GM19397 (cell line): ENCODE results near the gene PLEKHO2.

ENCODE experiments used
- ATAC-seq: cut with Tn5 transposase; IDR thresholded peaks from one replicate; pipeline ENCODE4 v1.9.1; 2021; ENCODE audit warnings: mild to moderate bottlenecking, moderate library complexity; ENCODE audit not compliant: unreplicated experiment

Gene PLEKHO2

DNA sequence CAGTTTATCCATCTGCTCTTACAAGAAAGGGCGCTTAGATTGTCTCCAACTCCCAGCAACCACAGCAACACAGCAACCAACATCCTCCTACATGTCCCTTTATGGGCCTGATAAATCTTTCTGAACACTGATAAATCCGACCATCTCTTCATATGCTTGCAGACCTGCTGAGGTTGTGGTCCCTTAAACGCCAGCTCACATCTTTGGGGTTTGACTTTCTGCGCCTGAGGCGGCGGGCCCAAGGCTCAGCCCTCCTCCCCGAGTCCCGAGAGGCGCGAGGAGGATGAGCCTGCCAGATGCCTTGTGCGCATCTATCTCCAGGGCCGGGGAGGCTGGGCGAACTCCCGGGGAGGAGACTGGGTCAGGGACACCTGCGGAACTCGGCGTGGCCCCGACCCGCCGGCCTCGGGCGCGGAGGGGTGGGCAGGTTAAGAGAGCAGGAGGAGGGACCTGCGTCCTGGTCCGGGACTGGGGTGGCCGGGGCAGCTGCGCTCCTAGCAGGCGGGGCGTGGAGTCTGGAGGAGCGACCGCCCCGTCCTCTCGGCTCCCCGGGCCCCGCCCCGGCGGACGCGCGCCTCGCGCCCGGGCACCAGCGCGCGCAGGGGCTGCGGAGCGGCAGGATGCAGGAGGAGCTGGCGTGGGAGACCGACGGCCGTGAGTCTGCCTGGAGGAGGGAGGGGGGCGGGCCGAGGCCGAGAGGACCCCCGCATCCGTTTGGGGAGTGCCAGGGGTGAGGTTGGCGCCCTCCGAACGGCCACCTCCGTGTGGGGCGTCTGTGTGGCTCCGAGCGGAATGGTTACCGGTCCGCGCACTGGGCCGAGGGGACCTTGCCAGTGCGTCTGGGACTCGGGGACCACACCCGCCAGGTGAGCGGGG, 69.8 kb downstream of the PLEKHO2 start, which contains the start of gene ANKDD1A:
Gene ANKDD1A, plus strand, starts transcription at position 592 of the 876 bp plus-strand sequence. Its CDS starts 29 bp downstream, at position 621.
- peak; percentile 65 for ATAC-seq

DNA sequence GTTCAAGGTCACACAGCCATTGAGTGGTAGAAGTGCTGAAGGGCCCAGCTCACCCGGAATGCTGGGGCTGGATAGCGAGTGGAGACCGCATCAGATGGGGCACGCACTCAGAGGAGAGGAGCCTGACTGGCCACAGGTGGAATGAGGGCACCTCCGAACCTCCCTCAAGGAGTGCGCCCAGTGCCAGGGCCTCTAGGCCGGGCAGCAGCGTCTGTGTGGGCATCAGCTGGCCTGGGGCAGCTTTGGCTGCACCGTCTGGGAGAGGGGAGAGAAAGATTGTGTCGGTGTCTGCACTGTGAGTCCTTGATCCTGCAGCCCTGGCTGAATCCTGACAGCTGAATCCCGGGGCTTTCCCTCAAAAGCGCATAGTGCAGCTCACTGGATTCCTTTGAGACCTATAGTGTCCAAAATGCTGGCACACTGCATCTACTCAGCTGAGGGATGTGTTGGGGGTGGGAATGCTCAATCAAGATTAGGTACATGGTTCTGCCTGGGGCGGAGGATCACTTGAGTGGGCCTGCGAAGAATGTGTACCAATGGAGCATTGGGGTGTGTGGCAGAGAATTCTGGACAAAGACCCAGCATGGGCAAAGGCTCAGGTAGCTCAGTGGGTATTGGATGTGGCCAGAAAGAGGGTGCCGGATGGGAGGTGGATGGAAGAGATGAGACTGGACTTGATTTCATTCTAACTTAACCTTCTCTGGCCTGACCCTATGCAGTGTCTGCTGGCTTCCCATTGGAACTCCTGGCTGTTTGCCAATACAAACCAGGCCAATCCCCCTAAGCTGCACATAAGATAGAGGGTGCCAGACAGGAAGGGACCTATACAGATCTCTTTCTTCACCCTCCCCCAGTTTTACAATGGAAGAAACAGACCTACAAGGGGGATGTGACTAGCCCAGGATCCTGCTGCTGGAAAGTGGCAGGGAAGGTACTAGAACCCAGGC, 70.9 kb downstream of the PLEKHO2 start:
- ATAC-seq = no peak

DNA sequence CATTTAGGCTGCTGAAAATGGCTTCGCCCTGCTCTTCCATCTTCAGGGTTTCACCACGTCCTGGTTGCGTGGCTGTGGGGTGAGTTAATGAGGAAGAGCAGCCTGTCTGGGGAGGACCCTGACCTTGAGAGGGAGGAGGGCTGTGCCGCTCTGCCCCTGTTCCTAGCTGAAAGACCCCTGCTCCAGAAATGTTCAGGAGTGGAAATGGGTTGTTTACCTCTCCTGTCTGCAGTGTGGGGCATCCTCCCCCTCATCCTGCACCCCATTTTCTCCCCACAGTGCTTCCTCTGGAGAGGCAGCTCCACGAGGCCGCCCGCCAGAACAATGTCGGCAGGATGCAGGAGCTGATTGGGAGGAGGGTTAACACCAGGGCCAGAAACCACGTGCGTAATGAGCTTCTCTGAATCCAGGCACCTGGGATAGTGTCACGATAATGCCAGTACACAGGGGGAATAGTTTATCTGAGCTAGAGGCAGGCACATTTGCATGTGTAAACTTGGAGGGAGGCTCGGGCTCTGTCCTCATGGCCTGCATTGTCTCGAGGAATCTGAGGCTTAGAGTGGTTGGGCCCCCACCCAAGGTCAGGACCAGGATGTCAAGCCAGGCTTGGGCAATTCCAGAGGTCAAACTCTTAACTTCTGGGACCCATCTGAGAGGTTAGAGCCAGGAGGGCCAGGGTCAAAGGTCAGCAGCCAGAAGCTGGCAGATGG, 74.0 kb downstream of the PLEKHO2 start:
- ATAC-seq = no peak

DNA sequence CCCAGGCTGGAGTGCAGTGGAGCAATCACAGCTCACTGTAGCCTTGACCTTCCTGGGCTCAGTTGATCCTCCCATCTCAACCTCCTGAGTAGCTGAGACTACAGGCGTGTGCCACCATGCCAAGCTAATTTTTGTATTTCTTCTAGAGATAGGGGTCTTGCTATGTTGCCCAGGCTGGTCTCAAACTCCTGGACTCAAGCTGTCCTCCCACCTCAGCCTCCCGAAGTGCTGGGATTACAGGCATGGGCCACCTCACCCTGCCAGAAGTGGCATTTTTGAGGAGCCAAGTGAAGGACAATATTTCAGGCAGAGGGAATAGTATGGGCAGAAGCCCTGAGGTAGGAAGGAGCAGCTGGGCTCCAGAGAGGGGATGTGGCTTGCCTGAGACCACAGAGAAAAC, 74.7 kb downstream of the PLEKHO2 start:
- ATAC-seq = no peak

DNA sequence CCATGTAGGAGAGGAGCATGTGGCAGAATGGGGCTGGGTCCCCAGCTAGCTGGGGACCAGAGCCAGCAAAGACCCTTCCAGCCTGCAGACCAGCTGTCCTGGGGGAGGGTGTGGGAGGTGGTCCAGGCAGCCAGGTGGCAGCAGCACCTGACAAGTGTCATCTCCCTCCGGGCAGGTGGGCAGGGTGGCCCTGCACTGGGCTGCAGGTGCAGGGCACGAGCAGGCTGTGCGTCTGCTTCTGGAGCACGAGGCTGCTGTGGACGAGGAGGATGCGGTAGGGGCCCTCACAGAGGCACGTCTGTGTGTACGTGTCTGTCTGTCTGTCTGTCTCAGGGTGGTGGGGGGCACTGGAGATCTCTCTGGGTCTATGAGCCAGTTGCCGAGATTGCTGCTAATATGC, 75.5 kb downstream of the PLEKHO2 start:
- no peak for ATAC-seq
